Activated CD8-positive, alpha-beta memory T cell treated with anti-CD3 and anti-CD28 coated beads, Interleukin-2, amount 50 U/mL, for 48 hours (primary cell): ENCODE results near the gene POLR1G.
"Not testable (repeated sequence)": the region's sequence is repeated elsewhere in the genome, so short reads cannot be mapped to it uniquely, and the experiment has no call there.

Source experiments
- DNase-seq: peaks from one replicate; pipeline ENCODE4 v3.0.0-alpha.2; 2020

Gene POLR1G

GRCh38 chr19:45401815-45402214, 4.6 kb upstream of the POLR1G start:
- DNase-seq = no peak

- DNase-seq = peak; percentile 74
Measured at GRCh38 chr19:45402298-45403061, 4.0 kb upstream of the POLR1G start.

- no peak for DNase-seq
Measured at GRCh38 chr19:45403272-45403671, 3.2 kb upstream of the POLR1G start.

GRCh38 chr19:45403781-45404556, 2.5 kb upstream of the POLR1G start:
- peak; percentile 89 for DNase-seq

- DNase-seq = peak; percentile 76
Measured at GRCh38 chr19:45404557-45405434, 1.6 kb upstream of the POLR1G start, which contains the start of gene PPP1R13L. PPP1R13L (minus strand) TSS chr19:45405069; CDS start chr19:45398318, 6,751 bp downstream.

- DNase-seq = peak; percentile 88
Measured at GRCh38 chr19:45405435-45406225, 814 bp upstream of the POLR1G start.

- no peak for DNase-seq
Measured at GRCh38 chr19:45407091-45407375, 589 bp downstream of the POLR1G start.

GRCh38 chr19:45407585-45407984, 1.1 kb downstream of the POLR1G start:
- DNase-seq = not testable (repeated sequence)

- no peak for DNase-seq
Measured at GRCh38 chr19:45408121-45408520, 1.7 kb downstream of the POLR1G start.

GRCh38 chr19:45408830-45409556, 2.5 kb downstream of the POLR1G start:
- no peak for DNase-seq

- no peak for DNase-seq
Measured at GRCh38 chr19:45409557-45409920, 3.1 kb downstream of the POLR1G start.

- DNase-seq = not testable (repeated sequence)
Measured at GRCh38 chr19:45410330-45410729, 3.9 kb downstream of the POLR1G start.

- no peak for DNase-seq
Measured at GRCh38 chr19:45413497-45413896, 7.1 kb downstream of the POLR1G start.

GRCh38 chr19:45414468-45414867, 8.0 kb downstream of the POLR1G start:
- no peak for DNase-seq

- no peak for DNase-seq
Measured at GRCh38 chr19:45417151-45417550, 10.7 kb downstream of the POLR1G start.

- no peak for DNase-seq
Measured at GRCh38 chr19:45418802-45419201, 12.4 kb downstream of the POLR1G start.

GRCh38 chr19:45419396-45419795, 13.0 kb downstream of the POLR1G start:
- DNase-seq = no peak

GRCh38 chr19:45419895-45420294, 13.5 kb downstream of the POLR1G start:
- DNase-seq = no peak

GRCh38 chr19:45420356-45420755, 13.9 kb downstream of the POLR1G start:
- DNase-seq = no peak

- DNase-seq = no peak
Measured at GRCh38 chr19:45420871-45421270, 14.4 kb downstream of the POLR1G start.

GRCh38 chr19:45421947-45422498, 15.6 kb downstream of the POLR1G start:
- DNase-seq = no peak
